Measurements from ENCODE around the gene MCM5. TPM values are rescaled to one million over a fixed set of nuclear protein-coding genes. Genes with fewer than 3 reads are reported as not detected.
"Not testable (repeated sequence)": the region's sequence is repeated elsewhere in the genome, so short reads cannot be mapped to it uniquely, and the experiment has no call there.

MCM5 gene
- 10 to 100 TPM; 39.0 to 65.3 (median 45.7) TPM for polyA plus RNA-seq

GRCh38 chr22:35399678-35400500 lies at the start of gene MCM5:
TSS of gene MCM5 (plus strand) at chr22:35400140. CDS start at chr22:35400439, 299 bp downstream.
- Mint-ChIP-seq H3K4me1 (peaks cover 22 to 30% of the 10 kb centered on the region in 2 donors), H3K9me3 (no peaks in the 10 kb centered on the region), H3K4me3 (peak within 1 kb of the TSS; percentile 98 to 99 (median 99)), H3K27ac (peak within 1 kb of the TSS; percentile 82 to 97 (median 92)), H3K27me3 (ENCODE audit: low read depth in 3 of 3) (peaks cover 6 to 12% (median 7%) of the 10 kb centered on the region in 3 donors), H3K36me3 (peaks cover 4 to 25% (median 4%) of the 10 kb centered on the region in 3 donors)
- DNase-seq = peak; percentile 96 to 97 (median 97)

- H3K27me3 Mint-ChIP-seq (ENCODE audit: low read depth in 3 of 3) = peaks cover 0 to 4% (median 2%) of the 10 kb centered on the region in 3 donors
- DNase-seq = peak; percentile 79 to 82 (median 81)
- H3K4me1 Mint-ChIP-seq = peaks cover 17 to 25% of the 10 kb centered on the region in 2 donors
- H3K4me3 Mint-ChIP-seq = peak overlapping the region; percentile 60 to 80 (median 66)
- peaks cover 0 to 1% (median 0%) of the 10 kb centered on the region in 3 donors for H3K36me3 Mint-ChIP-seq
- peak overlapping the region in 5 of 6 donors; percentile 10 to 57 (median 30) for H3K27ac Mint-ChIP-seq
- no peaks in the 10 kb centered on the region for H3K9me3 Mint-ChIP-seq
Observed at GRCh38 chr22:35350539-35351503, 49.1 kb upstream of the MCM5 start.

- H3K27ac Mint-ChIP-seq = peak overlapping the region in 3 of 6 donors; percentile 11 to 64 (median 32)
- H3K36me3 Mint-ChIP-seq = no peaks in the 10 kb centered on the region
- DNase-seq = peak; percentile 13 to 21 (median 15)
- H3K27me3 Mint-ChIP-seq (ENCODE audit: low read depth in 3 of 3) = peaks cover 0 to 4% (median 3%) of the 10 kb centered on the region in 3 donors
- H3K4me3 Mint-ChIP-seq = peak overlapping the region in 4 of 5 donors; percentile 35 to 80 (median 46)
- no peaks in the 10 kb centered on the region for H3K9me3 Mint-ChIP-seq
- peaks cover 17 to 25% of the 10 kb centered on the region in 2 donors for H3K4me1 Mint-ChIP-seq
Observed at GRCh38 chr22:35352214-35353111, 47.5 kb upstream of the MCM5 start.

- no peak overlapping the region for H3K27ac Mint-ChIP-seq
- peaks cover 17 to 25% of the 10 kb centered on the region in 2 donors for H3K4me1 Mint-ChIP-seq
- peaks cover 3 to 4% (median 3%) of the 10 kb centered on the region in 3 donors for H3K27me3 Mint-ChIP-seq (ENCODE audit: low read depth in 3 of 3)
- no peaks in the 10 kb centered on the region for H3K9me3 Mint-ChIP-seq
- no peak overlapping the region for H3K4me3 Mint-ChIP-seq
- H3K36me3 Mint-ChIP-seq = no peaks in the 10 kb centered on the region
- no peak for DNase-seq
Observed at GRCh38 chr22:35353318-35353717, 46.6 kb upstream of the MCM5 start.

- Mint-ChIP-seq H3K9me3 (no peaks in the 10 kb centered on the region), H3K27me3 (ENCODE audit: low read depth in 3 of 3) (peaks cover 3 to 4% (median 3%) of the 10 kb centered on the region in 3 donors), H3K4me3 (no peak overlapping the region), H3K27ac (no peak overlapping the region), H3K4me1 (peaks cover 17 to 25% of the 10 kb centered on the region in 2 donors), H3K36me3 (no peaks in the 10 kb centered on the region)
- DNase-seq = no peak
Observed at GRCh38 chr22:35354068-35354467, 45.9 kb upstream of the MCM5 start.

GRCh38 chr22:35357883-35358621 lies 41.9 kb upstream of the MCM5 start:
- H3K4me3 Mint-ChIP-seq = no peak overlapping the region
- DNase-seq = no peak
- peak overlapping the region in 1 of 6 donors; percentile 46 for H3K27ac Mint-ChIP-seq
- H3K9me3 Mint-ChIP-seq = no peaks in the 10 kb centered on the region
- no peaks in the 10 kb centered on the region for H3K4me1 Mint-ChIP-seq
- H3K27me3 Mint-ChIP-seq (ENCODE audit: low read depth in 3 of 3) = peaks cover 2 to 5% (median 3%) of the 10 kb centered on the region in 3 donors
- no peaks in the 10 kb centered on the region for H3K36me3 Mint-ChIP-seq

GRCh38 chr22:35359380-35360065 lies 40.4 kb upstream of the MCM5 start:
- no peaks in the 10 kb centered on the region for H3K4me1 Mint-ChIP-seq
- H3K4me3 Mint-ChIP-seq = no peak overlapping the region
- H3K27ac Mint-ChIP-seq = no peak overlapping the region
- peaks cover 2 to 5% (median 3%) of the 10 kb centered on the region in 3 donors for H3K27me3 Mint-ChIP-seq (ENCODE audit: low read depth in 3 of 3)
- H3K36me3 Mint-ChIP-seq = no peaks in the 10 kb centered on the region
- no peak for DNase-seq
- no peaks in the 10 kb centered on the region for H3K9me3 Mint-ChIP-seq

- Mint-ChIP-seq H3K9me3 (no peaks in the 10 kb centered on the region), H3K4me3 (no peak overlapping the region), H3K36me3 (no peaks in the 10 kb centered on the region), H3K27me3 (ENCODE audit: low read depth in 3 of 3) (peaks cover 1 to 5% (median 4%) of the 10 kb centered on the region in 3 donors), H3K4me1 (no peaks in the 10 kb centered on the region), H3K27ac (no peak overlapping the region)
- no peak for DNase-seq
Observed at GRCh38 chr22:35361001-35361558, 38.9 kb upstream of the MCM5 start.

- no peaks in the 10 kb centered on the region for H3K9me3 Mint-ChIP-seq
- H3K27ac Mint-ChIP-seq = no peak overlapping the region
- H3K4me1 Mint-ChIP-seq = no peaks in the 10 kb centered on the region
- no peak overlapping the region for H3K4me3 Mint-ChIP-seq
- no peaks in the 10 kb centered on the region for H3K36me3 Mint-ChIP-seq
- peaks cover 0 to 10% (median 2%) of the 10 kb centered on the region in 3 donors for H3K27me3 Mint-ChIP-seq (ENCODE audit: low read depth in 3 of 3)
- no peak for DNase-seq
Observed at GRCh38 chr22:35363566-35364086, 36.3 kb upstream of the MCM5 start.

- not testable (repeated sequence) for H3K4me1 Mint-ChIP-seq, H3K4me3 Mint-ChIP-seq, DNase-seq, H3K27ac Mint-ChIP-seq, H3K36me3 Mint-ChIP-seq, H3K9me3 Mint-ChIP-seq
- H3K27me3 Mint-ChIP-seq (ENCODE audit: low read depth in 3 of 3) = peaks cover 0 to 10% (median 5%) of the 10 kb centered on the region in 3 donors
Observed at GRCh38 chr22:35364230-35364629, 35.7 kb upstream of the MCM5 start.

GRCh38 chr22:35367331-35367886 lies 32.5 kb upstream of the MCM5 start:
- Mint-ChIP-seq H3K27me3 (ENCODE audit: low read depth in 3 of 3) (peaks cover 3 to 20% (median 14%) of the 10 kb centered on the region in 3 donors), H3K4me1 (peaks cover 10 to 11% of the 10 kb centered on the region in 2 donors), H3K4me3 (no peak overlapping the region), H3K36me3 (no peaks in the 10 kb centered on the region), H3K9me3 (no peaks in the 10 kb centered on the region), H3K27ac (no peak overlapping the region)
- DNase-seq = no peak

Measured in immature natural killer cell (primary cell).